ENCODE results near the gene AKNAD1. TPM values are rescaled to one million over a fixed set of nuclear protein-coding genes. Genes with fewer than 3 reads are reported as not detected.

The AKNAD1 gene
- total and polyA plus RNA-seq, 2 donors (not counting 1 experiment from before 2014, with no cell fraction given) = not detected

DNA sequence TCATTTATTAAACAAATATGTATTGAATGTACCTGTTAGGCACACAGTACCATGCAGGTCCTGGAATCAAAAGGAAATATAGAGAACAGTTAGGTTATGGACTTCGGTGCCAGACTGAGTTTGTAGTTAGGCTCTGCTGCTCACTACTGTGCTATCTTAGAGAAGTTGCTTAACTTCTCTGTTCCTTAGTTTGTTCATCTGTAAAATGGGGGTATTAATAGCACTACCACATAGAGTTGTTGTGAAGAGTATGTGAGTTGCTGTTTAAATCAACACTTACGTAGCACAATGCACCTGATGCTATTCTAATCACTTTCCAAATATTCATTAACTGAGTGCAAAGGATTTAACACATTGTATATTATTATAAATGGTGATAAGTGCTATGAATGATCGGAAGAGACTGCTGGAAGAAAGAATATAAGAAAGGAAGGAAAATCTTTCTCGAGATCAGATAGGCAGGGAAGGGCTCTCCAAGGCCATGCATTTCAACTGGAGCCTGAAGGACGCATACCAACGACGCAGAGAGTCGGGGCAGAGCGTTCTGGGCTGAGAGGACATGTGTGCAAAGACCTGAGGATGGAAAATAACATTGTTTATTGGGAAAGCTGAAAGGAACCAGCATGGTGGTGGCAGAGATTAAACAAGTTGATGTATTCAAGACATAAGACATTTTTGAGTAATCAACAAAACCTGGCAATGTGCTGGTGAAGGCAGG lies 3.5 kb upstream of the AKNAD1 start:
- H3K4me1 ChIP-seq (ENCODE audit: control insufficient read depth in 2 of 2, insufficient read depth in 2 of 2, low read length in 2 of 2) = peaks cover 16 to 19% of the 10 kb centered on the region in 2 donors
- H3K36me3 ChIP-seq (replicated peaks in 1 of 2; ENCODE audit: control extremely low read depth in 1 of 2, control insufficient read depth in 1 of 2, extremely low read depth in 1 of 2, insufficient read depth in 2 of 2, low read length in 1 of 2) = no peaks in the 10 kb centered on the region
- intact Hi-C loops (cut with micrococcal nuclease) = no loop called here
- Mint-ChIP-seq H3K4me3 (no peak overlapping the region), H3K4me1 (peaks cover 16% of the 10 kb centered on the region), H3K27ac (no peak overlapping the region), H3K27me3 (peaks cover 9% of the 10 kb centered on the region), H3K9me3 (ENCODE audit: insufficient read depth) (no peaks in the 10 kb centered on the region)
- H4K20me1 ChIP-seq (ENCODE audit: control insufficient read depth, insufficient read depth, low read length, poor library complexity, severe bottlenecking) = no peaks in the 10 kb centered on the region
- H3K4me3 ChIP-seq (ENCODE audit: control extremely low read depth in 1 of 5, extremely low read depth in 1 of 5, insufficient read depth in 1 of 5, low read depth in 2 of 5, low read length in 4 of 5) = no peak overlapping the region
- H3K9me3 ChIP-seq (ENCODE audit: control extremely low read depth in 1 of 3, control insufficient read depth in 2 of 3, insufficient read depth in 1 of 3, low read length in 2 of 3) = no peaks in the 10 kb centered on the region
- CTCF ChIA-PET = no interaction called here
- POLR2A ChIA-PET = no interaction called here
- 97% methylated on average over 6 of the region's 9 CpGs for WGBS (ENCODE audit: insufficient coverage)
- H2AFZ ChIP-seq (ENCODE audit: insufficient read depth, low read depth, low read length, poor library complexity, severe bottlenecking) = no peak overlapping the region
- DNase-seq (no peak), ATAC-seq (ENCODE audit: low read depth) (no peak)
- TF ChIP-seq, protein P1, sequence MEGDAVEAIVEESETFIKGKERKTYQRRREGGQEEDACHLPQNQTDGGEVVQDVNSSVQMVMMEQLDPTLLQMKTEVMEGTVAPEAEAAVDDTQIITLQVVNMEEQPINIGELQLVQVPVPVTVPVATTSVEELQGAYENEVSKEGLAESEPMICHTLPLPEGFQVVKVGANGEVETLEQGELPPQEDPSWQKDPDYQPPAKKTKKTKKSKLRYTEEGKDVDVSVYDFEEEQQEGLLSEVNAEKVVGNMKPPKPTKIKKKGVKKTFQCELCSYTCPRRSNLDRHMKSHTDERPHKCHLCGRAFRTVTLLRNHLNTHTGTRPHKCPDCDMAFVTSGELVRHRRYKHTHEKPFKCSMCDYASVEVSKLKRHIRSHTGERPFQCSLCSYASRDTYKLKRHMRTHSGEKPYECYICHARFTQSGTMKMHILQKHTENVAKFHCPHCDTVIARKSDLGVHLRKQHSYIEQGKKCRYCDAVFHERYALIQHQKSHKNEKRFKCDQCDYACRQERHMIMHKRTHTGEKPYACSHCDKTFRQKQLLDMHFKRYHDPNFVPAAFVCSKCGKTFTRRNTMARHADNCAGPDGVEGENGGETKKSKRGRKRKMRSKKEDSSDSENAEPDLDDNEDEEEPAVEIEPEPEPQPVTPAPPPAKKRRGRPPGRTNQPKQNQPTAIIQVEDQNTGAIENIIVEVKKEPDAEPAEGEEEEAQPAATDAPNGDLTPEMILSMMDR (IDR thresholded peaks at IDR 0.05) = no peak
- no peak for TF ChIP-seq EZH2 (IDR thresholded peaks at IDR 0.05; ENCODE audit: borderline replicate concordance, insufficient read depth, low read depth, low read length, poor library complexity, severe bottlenecking)
- no peak overlapping the region for H3K4me2 ChIP-seq (replicated peaks; ENCODE audit: low read depth, low read length, poor library complexity, severe bottlenecking)
- H3K27ac ChIP-seq (ENCODE audit: low read length in 2 of 2) = no peak overlapping the region
- no peaks in the 10 kb centered on the region for H3K79me2 ChIP-seq (ENCODE audit: control insufficient read depth, insufficient read depth, low read length)
- no peaks in the 10 kb centered on the region for H3K27me3 ChIP-seq (replicated peaks in 1 of 4; ENCODE audit: control extremely low read depth in 1 of 4, control insufficient read depth in 3 of 4, insufficient read depth in 4 of 4, low read length in 3 of 4)
- no peak overlapping the region for H3K9ac ChIP-seq (ENCODE audit: low read length)

DNA sequence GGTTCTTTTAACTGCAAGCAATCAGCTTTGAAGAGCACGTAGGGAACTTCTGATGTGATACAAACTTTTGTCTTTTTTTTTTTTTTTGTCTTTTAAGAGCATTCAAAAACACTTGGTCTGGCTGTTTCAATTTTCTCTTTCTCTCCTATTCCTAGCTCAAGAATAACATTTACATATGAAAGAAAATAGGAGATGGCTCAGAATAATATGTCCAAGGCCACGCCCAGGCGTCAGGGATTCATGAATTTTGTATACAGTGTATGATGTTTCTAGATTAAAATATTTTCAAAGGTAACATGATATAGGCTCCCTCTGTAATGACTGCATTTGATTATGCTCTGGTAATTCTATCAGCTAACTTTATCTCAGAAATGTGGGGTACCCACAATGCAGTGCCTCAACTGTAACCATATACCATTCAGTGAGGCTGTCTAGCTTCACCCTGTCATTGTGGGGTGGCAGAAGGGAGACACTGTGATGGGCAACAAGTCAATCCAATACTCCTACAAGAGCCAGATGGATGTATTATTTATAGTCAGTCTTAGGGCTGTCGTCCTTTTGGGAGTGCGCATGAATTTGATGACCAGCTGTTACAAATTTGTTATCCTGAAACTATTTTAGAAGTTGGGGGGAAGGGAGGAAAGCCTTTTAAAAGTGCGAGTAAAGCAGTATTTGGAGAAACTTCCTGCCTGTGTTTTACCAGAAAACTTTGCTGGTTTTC lies 1.5 kb upstream of the AKNAD1 start:
- H2AFZ ChIP-seq (ENCODE audit: insufficient read depth, low read depth, low read length, poor library complexity, severe bottlenecking) = no peak overlapping the region
- ATAC-seq (ENCODE audit: low read depth) = no peak
- H3K79me2 ChIP-seq (ENCODE audit: control insufficient read depth, insufficient read depth, low read length) = no peaks in the 10 kb centered on the region
- H3K4me1 Mint-ChIP-seq = peaks cover 12% of the 10 kb centered on the region
- no peak overlapping the region for H3K27ac ChIP-seq (ENCODE audit: low read length in 2 of 2)
- H3K27ac Mint-ChIP-seq = no peak overlapping the region
- no peaks in the 10 kb centered on the region for H3K9me3 Mint-ChIP-seq (ENCODE audit: insufficient read depth)
- intact Hi-C loops (cut with micrococcal nuclease) = no loop called here
- H3K4me3 ChIP-seq (ENCODE audit: control extremely low read depth in 1 of 5, extremely low read depth in 1 of 5, insufficient read depth in 1 of 5, low read depth in 2 of 5, low read length in 4 of 5) = no peak overlapping the region
- CTCF ChIA-PET = no interaction called here
- no peak overlapping the region for H3K4me3 Mint-ChIP-seq
- peaks cover 17% of the 10 kb centered on the region for H3K27me3 Mint-ChIP-seq
- H3K9ac ChIP-seq (ENCODE audit: low read length) = no peak overlapping the region
- no peak for DNase-seq
- peaks cover 0 to 6% (median 2%) of the 10 kb centered on the region in 4 experiments for H3K27me3 ChIP-seq (replicated peaks in 1 of 4; ENCODE audit: control extremely low read depth in 1 of 4, control insufficient read depth in 3 of 4, insufficient read depth in 4 of 4, low read length in 3 of 4)
- H3K4me2 ChIP-seq (replicated peaks; ENCODE audit: low read depth, low read length, poor library complexity, severe bottlenecking) = no peak overlapping the region
- POLR2A ChIA-PET = no interaction called here
- peaks cover 0 to 2% (median 0%) of the 10 kb centered on the region in 3 donors for H3K9me3 ChIP-seq (ENCODE audit: control extremely low read depth in 1 of 3, control insufficient read depth in 2 of 3, insufficient read depth in 1 of 3, low read length in 2 of 3)
- 70% methylated on average over 2 of the region's 6 CpGs for WGBS (ENCODE audit: insufficient coverage)
- H3K36me3 ChIP-seq (replicated peaks in 1 of 2; ENCODE audit: control extremely low read depth in 1 of 2, control insufficient read depth in 1 of 2, extremely low read depth in 1 of 2, insufficient read depth in 2 of 2, low read length in 1 of 2) = no peaks in the 10 kb centered on the region
- no peak for TF ChIP-seq EZH2 (IDR thresholded peaks at IDR 0.05; ENCODE audit: borderline replicate concordance, insufficient read depth, low read depth, low read length, poor library complexity, severe bottlenecking)
- TF ChIP-seq, protein P1 (IDR thresholded peaks at IDR 0.05) = no peak
- no peaks in the 10 kb centered on the region for H4K20me1 ChIP-seq (ENCODE audit: control insufficient read depth, insufficient read depth, low read length, poor library complexity, severe bottlenecking)
- H3K4me1 ChIP-seq (ENCODE audit: control insufficient read depth in 2 of 2, insufficient read depth in 2 of 2, low read length in 2 of 2) = peaks cover 14 to 16% of the 10 kb centered on the region in 2 donors
